GM19023 (cell line): ENCODE data around the gene HFE.
"Not testable (repeated sequence)": the region's sequence is repeated elsewhere in the genome, so short reads cannot be mapped to it uniquely, and the experiment has no call there.

ENCODE experiments used
- ATAC-seq: cut with Tn5 transposase; IDR thresholded peaks from one replicate; pipeline ENCODE4 v1.9.1; 2021; ENCODE audit warnings: mild to moderate bottlenecking, moderate library complexity; ENCODE audit not compliant: unreplicated experiment

Gene HFE

GRCh38 chr6:26087284-26088115 is at the start of gene HFE:
HFE (plus strand) TSS chr6:26087429; CDS start chr6:26087441, 12 bp downstream.
- ATAC-seq: no peak

GRCh38 chr6:26041946-26042345 is 45.3 kb upstream of the HFE start:
- no peak for ATAC-seq

- ATAC-seq: peak; percentile 61
These were observed 43.7 kb upstream of the HFE start for GRCh38 chr6:26043384-26044139.

- ATAC-seq: peak; percentile 24
These were observed 42.8 kb upstream of the HFE start for GRCh38 chr6:26044140-26045064.

- ATAC-seq: peak; percentile 54
These were observed 41.9 kb upstream of the HFE start for GRCh38 chr6:26045065-26045927.

GRCh38 chr6:26045928-26046368 is 41.3 kb upstream of the HFE start:
- no peak for ATAC-seq

- not testable (repeated sequence) for ATAC-seq
These were observed 39.9 kb upstream of the HFE start for GRCh38 chr6:26047329-26047728.

GRCh38 chr6:26048590-26048989 is 38.6 kb upstream of the HFE start:
- no peak for ATAC-seq

- ATAC-seq: no peak
These were observed 35.4 kb upstream of the HFE start for GRCh38 chr6:26051665-26052310.

- ATAC-seq: not testable (repeated sequence)
These were observed 34.4 kb upstream of the HFE start for GRCh38 chr6:26052762-26053250.

GRCh38 chr6:26053992-26054780 is 33.0 kb upstream of the HFE start:
- ATAC-seq: no peak

- ATAC-seq: peak; percentile 53
These were observed 32.2 kb upstream of the HFE start for GRCh38 chr6:26054781-26055718.

- ATAC-seq: peak; percentile 76
These were observed 31.3 kb upstream of the HFE start for GRCh38 chr6:26055719-26056582.

- ATAC-seq: no peak
These were observed 30.5 kb upstream of the HFE start for GRCh38 chr6:26056583-26057350.

GRCh38 chr6:26057899-26058298 is 29.3 kb upstream of the HFE start:
- ATAC-seq: no peak
